CD4-positive, alpha-beta T cell treated with Interleukin-1 beta for 1 hour (primary cell): Measurements from ENCODE around the gene PAGE3.

ENCODE experiments used
- DNase-seq, 2 donors: peaks; one replicate each; pipeline ENCODE4 v3.0.0-alpha.2; 2020 to 2022

The PAGE3 gene

DNA sequence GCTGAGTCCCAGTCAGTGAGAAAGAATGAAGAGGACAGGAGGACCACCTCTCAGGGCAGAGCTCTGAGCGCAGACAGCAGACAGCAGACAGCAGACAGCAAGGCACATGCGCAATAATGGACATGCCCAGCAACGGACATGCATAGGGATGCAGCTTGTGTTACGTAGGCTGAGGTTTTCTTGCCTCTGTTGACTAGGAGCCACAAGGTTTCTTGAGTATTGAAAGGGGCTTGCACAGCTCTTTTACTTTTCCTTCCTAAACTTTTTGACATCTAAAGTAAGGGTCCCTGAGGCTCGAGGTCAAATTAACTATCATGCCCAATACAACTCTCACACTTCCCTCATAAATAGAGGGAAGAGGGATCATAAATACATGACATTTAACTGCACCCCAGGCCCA is at the start of gene PAGE3:
Gene PAGE3 (minus strand): TSS at position 101 of the 400 bp plus-strand sequence. CDS start 1,013 bp downstream, outside the sequence.
- no peak for DNase-seq

GRCh38 chrX:55312655-55313054 is 47.9 kb upstream of the PAGE3 start:
- no peak for DNase-seq

GRCh38 chrX:55290963-55291362 is 26.2 kb upstream of the PAGE3 start:
- DNase-seq, result no peak

GRCh38 chrX:55279832-55280231 is 15.1 kb upstream of the PAGE3 start:
- no peak for DNase-seq

DNA sequence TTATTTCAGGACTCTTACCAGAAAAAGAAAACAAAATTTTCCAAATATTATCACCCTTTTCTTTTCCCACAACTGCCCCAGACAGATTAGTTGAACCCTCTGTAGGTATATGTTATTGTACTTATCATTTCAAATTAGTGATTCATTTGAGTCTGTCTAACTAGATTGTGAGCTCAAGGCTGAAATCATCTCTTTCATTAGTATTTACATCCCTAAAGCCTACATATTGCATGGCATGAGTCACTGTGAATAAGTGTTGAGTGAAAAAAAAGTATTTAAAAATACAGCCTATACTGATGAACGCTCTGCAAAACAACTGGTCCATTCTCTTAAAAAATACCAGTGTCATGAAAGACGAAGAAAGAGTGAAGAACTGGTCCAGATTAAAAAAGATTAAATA is 3.9 kb downstream of the PAGE3 start:
- DNase-seq, result no peak

GRCh38 chrX:55253528-55253927 is 11.2 kb downstream of the PAGE3 start:
- DNase-seq, result no peak

DNA sequence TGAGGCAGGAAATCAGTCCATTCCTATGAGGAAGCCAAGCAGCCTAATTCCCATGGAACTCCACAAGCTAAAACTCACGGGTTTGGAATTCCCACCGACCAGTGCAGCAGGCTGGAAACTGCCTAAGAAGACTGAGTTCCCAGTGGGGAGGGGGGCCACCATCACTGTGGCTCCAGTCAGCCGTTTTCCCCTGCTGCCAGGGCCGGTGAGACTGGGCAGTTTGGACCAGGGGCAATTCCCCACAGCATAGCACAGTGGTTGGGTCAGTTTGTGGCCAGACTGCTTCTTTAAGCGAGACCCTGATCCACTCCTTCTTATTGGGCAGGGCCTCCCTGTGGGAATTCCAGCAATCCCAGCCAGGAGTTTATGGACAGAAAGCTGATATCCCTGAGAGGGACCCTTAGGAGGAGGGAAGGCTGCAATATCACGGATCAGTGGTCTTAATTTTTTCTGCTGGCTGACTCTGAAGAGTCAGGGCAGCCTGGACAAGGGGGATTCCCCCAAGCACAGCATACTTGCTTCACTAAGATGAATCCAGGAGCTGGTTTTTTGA is 23.9 kb downstream of the PAGE3 start:
- no peak for DNase-seq

- DNase-seq, result no peak
Measured at GRCh38 chrX:55220119-55220794, 44.5 kb downstream of the PAGE3 start, which contains the start of gene PAGE5. Gene PAGE5, plus strand, starts transcription at chrX:55220346. Its CDS starts 1,037 bp downstream, at chrX:55221383.

DNA sequence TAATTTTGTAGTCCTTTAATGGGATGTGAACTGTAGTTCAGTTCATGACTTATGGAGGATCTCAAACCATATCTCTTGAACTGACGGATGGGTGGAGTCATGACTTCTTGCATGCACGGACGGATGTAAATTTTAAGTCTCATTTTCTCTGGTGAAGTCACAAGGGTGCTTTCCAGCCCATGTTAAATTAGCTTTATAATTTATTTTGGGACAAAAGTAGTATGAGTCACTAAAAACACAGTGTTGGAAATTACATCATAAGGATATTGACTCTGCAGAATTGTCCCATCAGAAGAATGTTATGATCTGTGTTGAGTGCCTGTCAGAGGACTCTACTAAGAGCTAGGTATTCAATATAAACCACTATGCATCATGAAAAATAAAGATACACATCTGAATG is 51.3 kb downstream of the PAGE3 start:
- no peak for DNase-seq

GRCh38 chrX:55210931-55211677 is 53.6 kb downstream of the PAGE3 start:
- no peak for DNase-seq
